Activated CD4-positive, alpha-beta T cell treated with anti-CD3 and anti-CD28 coated beads for 36 hours (primary cell): ENCODE results near the gene TRIP10. TPM values are rescaled to one million over a fixed set of nuclear protein-coding genes. Genes with fewer than 3 reads are reported as not detected.

Experiments
- ATAC-seq: fragments of 200-7000 bp; cut with Tn5 transposase; one replicate; pipeline ENCODE4 v1.10.0; 2021; ENCODE audit warnings: mild to moderate bottlenecking, moderate library complexity
- CTCF ChIA-PET: fragments of 350-600 bp; sonication (Branson Sonifier 250); formaldehyde crosslinking; loops from one replicate; lab custom pipeline; 2021; ENCODE audit warnings: antibody characterized with exemption; lab: Charles Lee
- POLR2A ChIA-PET: fragments of 350-600 bp; sonication (Branson Sonifier 250); formaldehyde crosslinking; loops from one replicate; lab custom pipeline; 2021; ENCODE audit warnings: antibody characterized with exemption, inconsistent platforms; lab: Charles Lee
- DNase-seq: peaks from one replicate; pipeline ENCODE4 v3.0.0-alpha.2; 2020
- H3K27ac Mint-ChIP-seq: one replicate; pipeline ENCODE4 v1.8.0; 2021; ENCODE audit warnings: mixed read lengths
- H3K27me3 Mint-ChIP-seq: one replicate; pipeline ENCODE4 v1.8.0; 2021; ENCODE audit warnings: mixed read lengths
- H3K36me3 Mint-ChIP-seq: one replicate; pipeline ENCODE4 v1.8.0; 2021; ENCODE audit warnings: low read depth, mixed read lengths
- H3K4me1 Mint-ChIP-seq: one replicate; pipeline ENCODE4 v1.8.0; 2021; ENCODE audit warnings: mixed read lengths
- H3K4me3 Mint-ChIP-seq: one replicate; pipeline ENCODE4 v1.8.0; 2021; ENCODE audit warnings: mild to moderate bottlenecking, moderate library complexity, mixed read lengths
- H3K9me3 Mint-ChIP-seq: one replicate; pipeline ENCODE4 v1.8.0; 2021; ENCODE audit warnings: low read depth, mixed read lengths
- intact Hi-C, 2 experiments: fragments of 100-400 bp; cut with DNase I in 1 of 2; cut with micrococcal nuclease in 1 of 2; formaldehyde crosslinking; loops; one replicate each; pipeline versions ENCODE4 v1.14.2 to v1.15.1; 2022 to 2024; cut with DNase I, micrococcal nuclease
- total RNA-seq, 2 experiments: library from RNA; stranded (reverse); gene quantifications; one replicate each; pipeline ENCODE4 v1.2.3, GENCODE V29; 2021

TRIP10 gene
- total RNA-seq, 2 experiments from 2014 or later, result 45.1 to 50.0 TPM

DNA sequence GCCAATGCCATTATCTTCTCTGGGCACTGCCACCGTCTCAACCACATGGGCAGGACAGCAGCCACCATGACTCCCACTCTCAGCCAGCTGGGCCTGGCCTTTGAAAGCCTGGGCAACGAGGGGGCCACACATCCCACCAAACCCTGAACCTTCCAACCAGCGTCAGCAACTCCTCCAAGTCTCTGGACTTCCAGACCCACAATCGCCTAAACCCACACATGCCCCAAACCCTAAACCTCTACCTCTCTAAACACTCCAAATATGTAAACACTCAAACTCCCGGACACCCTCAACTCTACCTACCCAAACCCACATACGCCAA, 20.0 kb upstream of the TRIP10 start:
- no peak for DNase-seq
- H3K36me3 Mint-ChIP-seq, result peaks cover 2% of the 10 kb centered on the region
- no peak overlapping the region for H3K27ac Mint-ChIP-seq
- intact Hi-C loops, result loop anchor here (1.0 to 5.0 kb wide), 3 partner anchors 17 to 110 kb away; partner anchors contain the start of gene GPR108 (in 1 of the 2)
- no peak overlapping the region for H3K4me3 Mint-ChIP-seq
- peaks cover 3% of the 10 kb centered on the region for H3K9me3 Mint-ChIP-seq
- H3K4me1 Mint-ChIP-seq, result peaks cover 15% of the 10 kb centered on the region
- CTCF ChIA-PET, result no interaction called here
- peaks cover 8% of the 10 kb centered on the region for H3K27me3 Mint-ChIP-seq
- POLR2A ChIA-PET, result no interaction called here
- no peak for ATAC-seq

DNA sequence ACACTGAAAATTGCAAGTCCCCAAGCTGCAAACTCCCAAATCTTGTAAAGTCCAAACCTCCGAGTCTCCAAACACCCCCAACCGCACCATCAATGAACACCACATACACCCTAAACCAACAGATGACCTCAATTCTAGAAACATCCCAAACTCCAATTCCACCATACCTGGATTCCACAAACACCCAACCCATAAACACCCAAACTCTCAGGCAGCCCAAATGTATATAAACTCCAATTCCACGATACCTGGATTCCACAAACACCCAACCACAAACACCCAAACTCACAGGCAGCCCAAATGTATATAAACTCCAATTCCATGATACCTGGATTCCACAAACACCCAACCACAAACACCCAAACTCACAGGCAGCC, 19.5 kb upstream of the TRIP10 start:
- Mint-ChIP-seq H3K36me3 (peaks cover 2% of the 10 kb centered on the region), H3K27me3 (peaks cover 8% of the 10 kb centered on the region), H3K4me1 (peaks cover 15% of the 10 kb centered on the region), H3K4me3 (no peak overlapping the region), H3K9me3 (peaks cover 3% of the 10 kb centered on the region), H3K27ac (no peak overlapping the region)
- ATAC-seq (no peak), DNase-seq (no peak)
- ChIA-PET CTCF (interaction anchor here (0.7 to 1.4 kb wide), 2 partner anchors 93 to 144 kb away, joined by 3 read pairs; no protein-coding TSS in a partner anchor), POLR2A (no interaction called here)
- intact Hi-C loops, result loop anchor here (1.0 to 5.0 kb wide), 3 partner anchors 17 to 109 kb away; partner anchors contain the start of gene GPR108 (in 1 of the 2)

GRCh38 chr19:6720369-6721137, 18.9 kb upstream of the TRIP10 start, which contains the start of gene C3:
TSS of gene C3 (minus strand) at chr19:6720650. CDS start at chr19:6720589, 61 bp downstream.
- ChIA-PET POLR2A (interaction anchor here (0.6 kb wide), 1 partner anchor 275 kb away, joined by 4 read pairs; no protein-coding TSS in a partner anchor), CTCF (interaction anchor here (0.7 to 1.4 kb wide), 2 partner anchors 93 to 144 kb away, joined by 3 read pairs; no protein-coding TSS in a partner anchor)
- H3K36me3 Mint-ChIP-seq, result peaks cover 2% of the 10 kb centered on the region
- H3K4me1 Mint-ChIP-seq, result peaks cover 15% of the 10 kb centered on the region
- ATAC-seq (no peak), DNase-seq (no peak)
- no peak within 1 kb of the TSS for H3K27ac Mint-ChIP-seq
- H3K9me3 Mint-ChIP-seq, result peaks cover 3% of the 10 kb centered on the region
- peaks cover 8% of the 10 kb centered on the region for H3K27me3 Mint-ChIP-seq
- intact Hi-C loops, result no loop called here
- no peak within 1 kb of the TSS for H3K4me3 Mint-ChIP-seq

DNA sequence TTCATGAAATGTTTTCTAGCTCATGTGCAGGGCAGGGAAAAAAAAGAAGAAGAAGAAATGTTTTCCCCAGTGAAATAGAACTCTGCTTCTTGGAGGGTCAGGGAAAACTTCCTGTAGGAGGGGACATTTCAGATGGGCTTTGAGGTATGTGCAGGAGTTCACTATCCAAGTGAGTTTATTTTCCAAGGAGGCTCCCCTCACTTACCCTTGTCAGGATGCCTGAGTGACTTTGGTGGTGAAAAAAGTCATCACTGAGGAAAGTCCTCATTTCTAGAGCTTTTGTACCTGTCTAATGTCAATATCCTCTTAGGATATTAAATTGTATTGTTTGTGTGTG, 18.4 kb upstream of the TRIP10 start:
- ATAC-seq (no peak), DNase-seq (no peak)
- H3K27ac Mint-ChIP-seq, result no peak overlapping the region
- intact Hi-C loops, result no loop called here
- POLR2A ChIA-PET, result interaction anchor here (0.6 kb wide), 1 partner anchor 276 kb away, joined by 4 read pairs; no protein-coding TSS in a partner anchor
- H3K9me3 Mint-ChIP-seq, result peaks cover 3% of the 10 kb centered on the region
- H3K36me3 Mint-ChIP-seq, result peaks cover 2% of the 10 kb centered on the region
- no peak overlapping the region for H3K4me3 Mint-ChIP-seq
- CTCF ChIA-PET, result interaction anchor here (1.4 kb wide), 1 partner anchor 143 kb away, joined by 3 read pairs; no protein-coding TSS in a partner anchor
- peaks cover 15% of the 10 kb centered on the region for H3K4me1 Mint-ChIP-seq
- peaks cover 8% of the 10 kb centered on the region for H3K27me3 Mint-ChIP-seq

DNA sequence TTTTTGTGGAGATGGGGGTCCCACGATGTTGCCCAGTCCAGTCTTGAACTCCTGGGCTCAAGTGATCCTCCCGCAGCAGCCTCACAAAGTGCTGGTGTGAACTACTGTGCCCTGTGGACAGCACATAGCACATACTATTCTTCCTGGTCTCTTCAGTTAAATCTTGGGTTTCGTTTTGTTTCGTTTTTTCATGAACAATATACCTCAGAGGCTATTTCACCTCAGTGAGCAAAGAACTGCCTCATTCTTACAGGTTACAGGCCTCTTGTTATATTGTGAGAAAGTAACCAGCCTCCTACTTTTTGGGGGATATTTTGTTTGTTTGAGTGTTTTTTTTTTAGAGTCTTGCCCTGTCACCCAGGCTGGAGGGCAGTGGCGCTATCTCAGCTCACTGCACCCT, 17.7 kb upstream of the TRIP10 start:
- ChIA-PET POLR2A (no interaction called here), CTCF (interaction anchor here (0.6 to 1.1 kb wide), 2 partner anchors 205 to 240 kb away, joined by 3 to 5 read pairs; partner anchors contain the start of gene DENND1C)

GRCh38 chr19:6723108-6723618, 16.3 kb upstream of the TRIP10 start:
- DNase-seq (no peak), ATAC-seq (no peak)
- Mint-ChIP-seq H3K4me1 (peaks cover 9% of the 10 kb centered on the region), H3K27ac (no peak overlapping the region), H3K36me3 (no peaks in the 10 kb centered on the region), H3K27me3 (peaks cover 2% of the 10 kb centered on the region), H3K9me3 (no peaks in the 10 kb centered on the region), H3K4me3 (no peak overlapping the region)
- ChIA-PET POLR2A (no interaction called here), CTCF (no interaction called here)
- intact Hi-C loops, result no loop called here

More for the DNA sequence above, 17.7 kb upstream of the TRIP10 start:
- H3K4me3 Mint-ChIP-seq, result no peak overlapping the region
- H3K9me3 Mint-ChIP-seq, result peaks cover 3% of the 10 kb centered on the region
- H3K36me3 Mint-ChIP-seq, result peaks cover 2% of the 10 kb centered on the region
- H3K4me1 Mint-ChIP-seq, result peaks cover 15% of the 10 kb centered on the region
- H3K27me3 Mint-ChIP-seq, result peaks cover 8% of the 10 kb centered on the region
- intact Hi-C loops, result no loop called here
- no peak overlapping the region for H3K27ac Mint-ChIP-seq
- DNase-seq (no peak), ATAC-seq (no peak)

DNA sequence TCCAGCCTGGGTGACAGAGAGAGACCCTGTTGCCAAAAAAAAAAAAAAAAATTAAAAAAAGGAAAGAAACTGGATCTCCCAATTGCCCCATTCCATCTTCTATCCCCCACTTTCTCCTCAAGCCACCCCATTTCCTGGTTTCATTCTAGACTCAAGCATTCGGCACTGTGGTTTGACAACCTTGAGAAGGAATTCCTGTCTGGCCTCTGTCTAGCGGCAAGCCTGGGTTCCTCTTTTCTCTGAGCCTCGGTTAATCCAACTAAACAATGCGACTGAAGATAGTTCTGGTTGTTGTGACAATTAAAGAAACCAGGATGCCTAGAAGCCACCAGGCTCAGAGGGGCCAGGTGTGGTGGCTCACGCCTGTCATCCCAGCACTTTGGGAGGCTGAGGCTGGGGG, 15.7 kb upstream of the TRIP10 start:
- CTCF ChIA-PET, result no interaction called here
- Mint-ChIP-seq H3K4me1 (peaks cover 9% of the 10 kb centered on the region), H3K36me3 (no peaks in the 10 kb centered on the region), H3K27ac (no peak overlapping the region), H3K27me3 (peaks cover 2% of the 10 kb centered on the region), H3K9me3 (no peaks in the 10 kb centered on the region), H3K4me3 (no peak overlapping the region)
- DNase-seq (no peak), ATAC-seq (no peak)
- POLR2A ChIA-PET, result no interaction called here
- intact Hi-C loops, result no loop called here

DNA sequence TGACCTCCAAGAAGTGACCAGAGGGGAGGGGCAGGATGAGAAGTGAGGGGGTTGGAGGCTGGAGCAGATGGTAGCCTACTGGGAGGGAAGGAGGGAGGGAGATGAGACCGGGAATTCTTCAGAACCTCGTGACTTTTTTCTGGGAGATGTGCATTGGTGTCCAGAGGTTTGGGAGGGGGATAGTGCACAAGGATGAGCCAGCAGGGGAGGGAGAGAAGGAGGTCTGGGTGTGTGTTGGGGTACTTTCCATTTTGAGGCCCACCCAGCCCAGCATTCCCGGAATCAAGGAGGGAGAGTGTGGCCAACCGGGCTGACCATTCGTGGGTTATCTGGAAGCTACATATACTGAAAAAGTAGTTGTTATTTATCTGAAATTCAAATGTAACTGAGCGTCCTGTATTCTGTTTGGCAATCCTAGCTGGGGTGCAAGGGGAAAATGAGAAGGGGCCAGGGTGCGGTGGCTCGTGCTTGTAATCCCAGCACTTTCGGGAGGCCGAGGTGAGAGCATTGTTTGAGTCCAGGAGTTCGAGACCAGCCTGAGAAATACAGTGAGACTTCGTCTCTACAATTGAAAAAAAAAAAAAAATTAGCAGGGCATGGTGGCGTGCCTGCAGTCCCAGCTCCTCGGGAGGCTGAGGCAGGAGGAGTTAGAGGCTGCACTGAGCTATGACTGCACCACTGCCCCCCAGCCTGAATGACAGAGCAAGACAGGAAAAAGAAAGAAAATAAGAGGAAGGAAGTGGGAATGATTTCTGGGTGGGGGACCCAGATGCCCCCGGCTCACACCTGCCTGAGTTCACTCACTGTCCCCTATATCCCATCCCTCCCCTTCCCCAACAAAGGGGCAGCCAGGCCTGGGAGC, 14.6 kb upstream of the TRIP10 start:
- no peaks in the 10 kb centered on the region for H3K9me3 Mint-ChIP-seq
- no peak for ATAC-seq
- CTCF ChIA-PET, result interaction anchor here (0.7 to 0.9 kb wide), 4 partner anchors 104 to 170 kb away, joined by 3 read pairs; no protein-coding TSS in a partner anchor
- no peaks in the 10 kb centered on the region for H3K36me3 Mint-ChIP-seq
- intact Hi-C loops, result no loop called here
- H3K4me3 Mint-ChIP-seq, result no peak overlapping the region
- no peaks in the 10 kb centered on the region for H3K27me3 Mint-ChIP-seq
- peaks cover 9% of the 10 kb centered on the region for H3K4me1 Mint-ChIP-seq
- no peak overlapping the region for H3K27ac Mint-ChIP-seq
- no peak for DNase-seq
- POLR2A ChIA-PET, result no interaction called here

DNA sequence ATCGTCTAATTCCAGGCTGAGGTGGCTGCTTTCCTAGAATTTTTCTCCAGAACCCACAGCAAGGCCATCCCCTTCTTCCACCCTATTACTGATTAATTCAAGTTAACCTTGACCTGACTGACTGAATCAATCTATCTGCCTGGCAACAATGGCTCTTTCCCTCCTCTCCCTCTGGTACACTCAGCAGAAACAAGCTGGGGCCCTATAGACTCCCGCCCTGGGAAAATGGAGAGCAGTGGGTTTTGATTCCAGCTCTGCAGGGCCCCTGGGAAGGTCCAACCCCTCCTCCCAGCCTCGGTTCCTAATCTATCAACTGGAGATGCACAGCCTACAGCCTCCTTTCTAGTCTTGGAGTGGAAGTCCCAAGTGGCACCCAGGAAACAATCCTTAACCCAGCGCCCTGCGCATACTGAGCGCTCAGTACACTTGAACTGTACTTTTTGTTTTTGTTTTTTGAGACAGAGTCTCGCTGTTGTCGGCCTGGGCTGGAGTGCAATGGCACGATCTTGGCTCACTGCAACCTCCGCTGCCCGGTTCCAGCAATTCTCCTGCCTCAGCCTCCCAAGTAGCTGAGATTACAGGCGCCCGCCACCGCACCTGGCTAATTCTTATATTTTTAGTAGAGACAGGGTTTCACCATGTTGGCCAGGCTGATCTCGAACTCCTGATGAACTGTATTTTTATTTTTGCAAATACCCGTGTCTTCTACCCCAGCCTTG, 13.8 kb upstream of the TRIP10 start:
- H3K27ac Mint-ChIP-seq, result no peak overlapping the region
- no peaks in the 10 kb centered on the region for H3K36me3 Mint-ChIP-seq
- ChIA-PET CTCF (interaction anchor here (0.6 to 1.4 kb wide), 5 partner anchors 10 to 1479 kb away, joined by 3 read pairs; no protein-coding TSS in a partner anchor), POLR2A (no interaction called here)
- no peaks in the 10 kb centered on the region for H3K9me3 Mint-ChIP-seq
- no peaks in the 10 kb centered on the region for H3K27me3 Mint-ChIP-seq
- no peak for DNase-seq
- H3K4me1 Mint-ChIP-seq, result peaks cover 7% of the 10 kb centered on the region
- ATAC-seq, result no peak
- H3K4me3 Mint-ChIP-seq, result no peak overlapping the region
- intact Hi-C loops, result no loop called here

GRCh38 chr19:6728346-6728745, 11.1 kb upstream of the TRIP10 start:
- Mint-ChIP-seq H3K27me3 (no peaks in the 10 kb centered on the region), H3K4me1 (peaks cover 3% of the 10 kb centered on the region), H3K4me3 (no peak overlapping the region), H3K9me3 (no peaks in the 10 kb centered on the region), H3K27ac (no peak overlapping the region), H3K36me3 (peaks cover 8% of the 10 kb centered on the region)
- ATAC-seq, result no peak
- intact Hi-C loops, result no loop called here
- CTCF ChIA-PET, result interaction anchor here (0.8 to 1.0 kb wide), 3 partner anchors 8 to 135 kb away, joined by 3 to 4 read pairs (median 3); no protein-coding TSS in a partner anchor
- no peak for DNase-seq
- POLR2A ChIA-PET, result no interaction called here
